Tibial artery (tissue), 4 donors: Measurements from ENCODE around the gene CIDEB.

Experiments used
- DNase-seq, 2 donors: peaks; one replicate each; pipeline ENCODE4 v3.0.0-alpha.2; 2019
- H3K27ac ChIP-seq, 2 donors: fragments of 200-600 bp; sonication (generic) in 1 of 2; 1 replicate in 1 of 2; 2 replicates in 1 of 2; pipeline ENCODE4 v1.5.1; 2018 to 2019; ENCODE audit warnings: mild to moderate bottlenecking in 1 of 2
- H3K27me3 ChIP-seq, 2 donors: fragments of 200-600 bp; sonication (generic) in 1 of 2; one replicate each; pipeline versions ENCODE4 v1.5.1 to v1.6.0; 2016 to 2019
- H3K36me3 ChIP-seq, 3 donors: fragments of 200-600 bp; sonication (generic) in 2 of 3; one replicate each; pipeline ENCODE4 v1.5.1; 2016 to 2019; ENCODE audit warnings: mild to moderate bottlenecking in 2 of 3
- H3K4me1 ChIP-seq, 4 donors: fragments of 200-600 bp; sonication (generic) in 2 of 4; 1 replicate in 3 of 4; 2 replicates in 1 of 4; pipeline ENCODE4 v1.5.1; 2016 to 2019
- H3K4me3 ChIP-seq, 2 donors: fragments of 200-600 bp; sonication (generic) in 1 of 2; 1 replicate in 1 of 2; 2 replicates in 1 of 2; pipeline ENCODE4 v1.5.1; 2018 to 2019; ENCODE audit warnings: mild to moderate bottlenecking in 2 of 2
- H3K9me3 ChIP-seq, 3 donors: fragments of 200-600 bp; sonication (generic) in 1 of 3; one replicate each; pipeline ENCODE4 v1.5.1; 2016 to 2019
- intact Hi-C: fragments of 100-400 bp; cut with DNase I; formaldehyde crosslinking; loops from one replicate; pipeline ENCODE4 v1.15.0; 2023; ENCODE audit warnings: low total_unique reads
- TF ChIP-seq, protein P1 (sequence below), 2 experiments: fragments of 200-600 bp in 1 of 2; fragments of 450-650 bp in 1 of 2; IDR thresholded peaks; one replicate each; pipeline ENCODE4 v1.5.1; 2017 to 2019; ENCODE audit warnings: antibody characterized with exemption in 2 of 2, mild to moderate bottlenecking in 1 of 2, moderate library complexity in 1 of 2

Gene CIDEB

DNA sequence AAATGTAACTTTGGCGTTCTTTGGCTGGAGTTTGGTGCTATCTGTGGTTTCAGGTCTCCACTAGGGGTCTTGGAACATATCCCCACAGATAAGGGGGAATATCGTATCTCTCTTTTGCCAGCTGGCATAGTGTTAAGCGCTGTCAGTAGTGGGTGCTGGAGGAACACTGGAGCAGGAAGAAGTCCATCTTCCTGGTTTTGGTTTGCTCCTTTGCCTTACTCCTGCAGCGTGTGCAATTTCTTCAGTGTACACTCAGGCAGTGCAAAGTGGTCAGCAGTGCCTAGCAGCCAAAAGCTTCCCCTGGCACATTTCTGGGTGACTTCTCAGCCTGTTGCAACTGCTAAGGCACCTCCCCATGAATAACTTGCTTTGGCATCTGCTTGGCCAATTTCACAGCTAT, 43.7 kb upstream of the CIDEB start:
- no peaks in the 10 kb centered on the region for H3K36me3 ChIP-seq
- H3K9me3 ChIP-seq, result no peaks in the 10 kb centered on the region
- no peak overlapping the region for H3K27ac ChIP-seq
- no peak overlapping the region for H3K4me3 ChIP-seq
- TF ChIP-seq, protein P1, sequence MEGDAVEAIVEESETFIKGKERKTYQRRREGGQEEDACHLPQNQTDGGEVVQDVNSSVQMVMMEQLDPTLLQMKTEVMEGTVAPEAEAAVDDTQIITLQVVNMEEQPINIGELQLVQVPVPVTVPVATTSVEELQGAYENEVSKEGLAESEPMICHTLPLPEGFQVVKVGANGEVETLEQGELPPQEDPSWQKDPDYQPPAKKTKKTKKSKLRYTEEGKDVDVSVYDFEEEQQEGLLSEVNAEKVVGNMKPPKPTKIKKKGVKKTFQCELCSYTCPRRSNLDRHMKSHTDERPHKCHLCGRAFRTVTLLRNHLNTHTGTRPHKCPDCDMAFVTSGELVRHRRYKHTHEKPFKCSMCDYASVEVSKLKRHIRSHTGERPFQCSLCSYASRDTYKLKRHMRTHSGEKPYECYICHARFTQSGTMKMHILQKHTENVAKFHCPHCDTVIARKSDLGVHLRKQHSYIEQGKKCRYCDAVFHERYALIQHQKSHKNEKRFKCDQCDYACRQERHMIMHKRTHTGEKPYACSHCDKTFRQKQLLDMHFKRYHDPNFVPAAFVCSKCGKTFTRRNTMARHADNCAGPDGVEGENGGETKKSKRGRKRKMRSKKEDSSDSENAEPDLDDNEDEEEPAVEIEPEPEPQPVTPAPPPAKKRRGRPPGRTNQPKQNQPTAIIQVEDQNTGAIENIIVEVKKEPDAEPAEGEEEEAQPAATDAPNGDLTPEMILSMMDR (IDR thresholded peaks at IDR 0.05), result no peak
- H3K4me1 ChIP-seq, result no peaks in the 10 kb centered on the region
- intact Hi-C loops, result no loop called here
- peaks cover 0 to 34% of the 10 kb centered on the region in 2 donors for H3K27me3 ChIP-seq
- DNase-seq, result no peak

DNA sequence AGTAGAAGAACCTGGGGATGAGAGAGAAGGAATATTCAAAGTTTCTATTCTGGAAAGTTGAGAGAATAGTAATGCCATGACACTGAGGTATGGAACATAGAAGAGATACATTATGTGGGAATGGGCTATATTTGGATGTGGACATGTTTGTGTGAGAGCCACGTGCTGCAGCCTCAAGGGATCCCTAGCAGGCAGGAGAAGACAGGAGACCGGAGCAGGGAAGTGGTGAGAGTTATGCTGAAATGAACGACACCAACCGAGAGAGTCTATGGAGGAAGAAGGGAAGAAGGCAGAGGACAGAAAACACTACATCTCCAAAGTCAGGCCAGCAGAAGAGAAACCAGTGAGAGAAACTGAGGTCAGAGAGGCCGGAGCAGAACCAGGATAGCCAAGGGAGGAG, 42.0 kb upstream of the CIDEB start:
- TF ChIP-seq, protein P1 (IDR thresholded peaks at IDR 0.05), result no peak
- Histone ChIP-seq H3K9me3 (no peaks in the 10 kb centered on the region), H3K4me1 (no peaks in the 10 kb centered on the region), H3K36me3 (no peaks in the 10 kb centered on the region), H3K27ac (no peak overlapping the region), H3K27me3 (peaks cover 0 to 30% of the 10 kb centered on the region in 2 donors), H3K4me3 (no peak overlapping the region)
- DNase-seq, result no peak
- intact Hi-C loops, result no loop called here

DNA sequence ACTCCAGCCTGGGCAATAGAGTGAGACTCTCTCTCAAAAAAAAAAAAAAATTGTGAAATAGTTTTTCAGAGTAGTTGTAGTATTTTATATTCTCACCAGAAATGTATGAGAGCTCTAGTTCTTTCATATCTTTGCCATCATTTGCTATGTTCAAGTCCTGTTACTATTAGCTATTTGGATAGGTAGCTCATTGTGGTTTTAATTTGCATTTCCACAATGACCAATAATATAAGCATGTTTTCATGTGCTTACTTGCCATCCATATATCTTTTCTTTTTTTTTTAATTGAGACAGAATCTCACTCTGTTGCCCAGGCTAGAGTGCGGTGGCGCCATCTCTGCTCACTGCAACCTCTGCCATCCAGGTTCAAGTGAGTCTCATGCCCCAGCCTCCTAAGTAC, 40.4 kb upstream of the CIDEB start:
- no peak for DNase-seq
- Histone ChIP-seq H3K4me3 (no peak overlapping the region), H3K36me3 (no peaks in the 10 kb centered on the region), H3K27me3 (peaks cover 0 to 30% of the 10 kb centered on the region in 2 donors), H3K27ac (no peak overlapping the region), H3K9me3 (no peaks in the 10 kb centered on the region), H3K4me1 (no peaks in the 10 kb centered on the region)
- intact Hi-C loops, result no loop called here
- TF ChIP-seq, protein P1 (IDR thresholded peaks at IDR 0.05), result no peak

DNA sequence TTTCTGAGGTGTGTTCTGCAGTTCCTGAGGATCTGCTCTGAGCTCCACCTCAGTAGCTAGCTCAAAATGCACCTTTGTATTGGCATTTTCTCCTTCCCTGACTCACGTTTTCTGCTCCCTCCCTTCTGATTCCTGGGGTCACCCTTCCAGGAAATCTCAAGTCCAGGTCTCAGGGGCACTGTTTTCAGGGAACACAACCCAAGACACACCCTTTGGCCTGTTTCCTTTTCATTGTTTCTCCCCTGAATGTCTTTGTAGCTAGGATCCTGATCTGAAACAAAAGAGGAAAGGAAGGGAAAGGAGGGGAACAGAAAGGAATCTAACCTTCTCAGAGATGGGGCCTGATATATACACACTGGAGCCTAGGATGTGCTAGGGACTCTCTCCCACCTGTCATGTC, 39.4 kb upstream of the CIDEB start:
- TF ChIP-seq, protein P1 (IDR thresholded peaks at IDR 0.05), result no peak
- Histone ChIP-seq H3K4me3 (no peak overlapping the region), H3K27me3 (peaks cover 0 to 19% of the 10 kb centered on the region in 2 donors), H3K27ac (no peak overlapping the region), H3K4me1 (no peaks in the 10 kb centered on the region), H3K36me3 (no peaks in the 10 kb centered on the region), H3K9me3 (no peaks in the 10 kb centered on the region)
- intact Hi-C loops, result no loop called here
- DNase-seq, result no peak

DNA sequence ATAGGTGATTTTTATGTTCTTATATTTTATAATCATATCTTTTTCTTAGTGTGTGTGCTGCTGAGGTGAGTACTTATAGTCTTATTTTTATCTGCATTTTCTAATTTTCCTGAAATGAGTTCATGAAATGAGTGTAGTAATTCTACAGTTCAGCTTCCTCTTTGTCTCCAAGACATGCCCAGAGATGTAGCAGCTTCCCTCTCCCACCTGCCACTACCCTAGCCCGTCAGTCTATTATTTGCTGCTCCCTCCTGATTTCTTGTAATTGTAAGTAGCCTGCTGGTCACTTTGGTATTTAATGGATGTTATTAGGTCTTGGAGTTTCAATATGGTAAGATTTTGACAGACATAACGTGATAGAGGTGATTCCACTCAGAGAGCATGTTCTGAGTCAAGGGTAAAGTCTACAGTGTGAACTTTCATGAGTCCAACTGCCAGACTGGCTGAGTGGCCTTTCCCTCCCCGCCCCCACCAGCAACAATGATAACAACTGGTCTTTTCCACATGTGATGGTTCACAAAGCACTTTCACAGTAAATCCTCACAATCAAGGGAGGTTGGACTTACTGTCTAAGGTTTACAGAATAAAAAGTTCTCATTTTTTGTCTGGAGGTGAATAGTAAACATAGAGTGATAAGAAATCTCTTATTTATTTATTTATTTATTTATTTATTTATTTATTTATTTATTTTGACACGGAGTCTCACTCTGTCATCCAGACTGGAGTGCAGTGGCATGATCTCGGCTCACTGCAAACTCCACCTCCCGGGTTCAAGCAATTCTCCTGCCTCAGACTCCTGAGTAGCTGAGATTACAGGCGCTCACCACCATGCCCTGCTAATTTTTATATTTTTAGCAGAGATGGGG, 36.3 kb upstream of the CIDEB start:
- Histone ChIP-seq H3K36me3 (no peaks in the 10 kb centered on the region), H3K4me3 (no peak overlapping the region), H3K4me1 (peaks cover 0 to 6% (median 0%) of the 10 kb centered on the region in 4 donors), H3K27ac (no peak overlapping the region), H3K27me3 (peaks cover 0 to 19% of the 10 kb centered on the region in 2 donors), H3K9me3 (no peaks in the 10 kb centered on the region)
- TF ChIP-seq, protein P1 (IDR thresholded peaks at IDR 0.05), result no peak
- no peak for DNase-seq
- intact Hi-C loops, result no loop called here
